Colonic mucosa (tissue), 4 donors: ENCODE data around the gene HSD17B12. TPM values are rescaled to one million over a fixed set of nuclear protein-coding genes. Genes with fewer than 3 reads are reported as not detected.

Experiments
- DNase-seq: peaks from one replicate; pipeline ENCODE4 v3.0.0-alpha.2; 2020
- H3K27ac ChIP-seq: fragments of 200-600 bp; one replicate; pipeline ENCODE4 v1.8.0; 2021
- H3K27me3 ChIP-seq: fragments of 200-600 bp; one replicate; pipeline ENCODE4 v1.8.0; 2021
- H3K36me3 ChIP-seq: fragments of 200-600 bp; one replicate; pipeline ENCODE4 v1.8.0; 2021
- H3K4me1 ChIP-seq: fragments of 200-600 bp; one replicate; pipeline ENCODE4 v1.8.0; 2021; ENCODE audit warnings: mild to moderate bottlenecking
- H3K4me3 ChIP-seq: fragments of 200-600 bp; one replicate; pipeline ENCODE4 v1.8.0; 2021
- H3K9ac ChIP-seq, 2 donors: one replicate each; pipeline ENCODE4 v1.7.0; 2013; ENCODE audit warnings: control low read depth in 2 of 2, low read depth in 2 of 2, low read length in 2 of 2
- H3K9me3 ChIP-seq: fragments of 200-600 bp; one replicate; pipeline ENCODE4 v1.8.0; 2021
- intact Hi-C: fragments of 100-400 bp; cut with DNase I; formaldehyde crosslinking; loops from one replicate; pipeline ENCODE4 v1.14.1; 2022
- total RNA-seq, 2 donors: library from RNA; stranded (reverse); fragmentation: NEBNext Ultra II Directional in 1 of 2; extraction: Animal tissue kit (Norgen Biotek cat#: 25700) in 1 of 2; gene quantifications; one replicate each; pipeline ENCODE4 v1.2.1, GENCODE V29; 2021
- TF ChIP-seq, protein P1 (sequence below): fragments of 200-600 bp; IDR thresholded peaks from one replicate; pipeline ENCODE4 v1.8.0; 2022; ENCODE audit warnings: antibody characterized with exemption, mild to moderate bottlenecking
- donor health status: healthy.
- donor health status: DM: no; HTN: no; CAD: no.
- donor health status: DM: no; HTN: no; CAD: no.

The HSD17B12 gene
- total RNA-seq, 2 donors from 2014 or later = 132 to 159 TPM

- H3K27ac ChIP-seq = no peak overlapping the region
- H3K36me3 ChIP-seq = no peaks in the 10 kb centered on the region
- no peaks in the 10 kb centered on the region for H3K4me1 ChIP-seq
- no peak overlapping the region for H3K4me3 ChIP-seq
- no peak overlapping the region for H3K9ac ChIP-seq
- no peaks in the 10 kb centered on the region for H3K27me3 ChIP-seq
- intact Hi-C loops = no loop called here
- TF ChIP-seq, protein P1, sequence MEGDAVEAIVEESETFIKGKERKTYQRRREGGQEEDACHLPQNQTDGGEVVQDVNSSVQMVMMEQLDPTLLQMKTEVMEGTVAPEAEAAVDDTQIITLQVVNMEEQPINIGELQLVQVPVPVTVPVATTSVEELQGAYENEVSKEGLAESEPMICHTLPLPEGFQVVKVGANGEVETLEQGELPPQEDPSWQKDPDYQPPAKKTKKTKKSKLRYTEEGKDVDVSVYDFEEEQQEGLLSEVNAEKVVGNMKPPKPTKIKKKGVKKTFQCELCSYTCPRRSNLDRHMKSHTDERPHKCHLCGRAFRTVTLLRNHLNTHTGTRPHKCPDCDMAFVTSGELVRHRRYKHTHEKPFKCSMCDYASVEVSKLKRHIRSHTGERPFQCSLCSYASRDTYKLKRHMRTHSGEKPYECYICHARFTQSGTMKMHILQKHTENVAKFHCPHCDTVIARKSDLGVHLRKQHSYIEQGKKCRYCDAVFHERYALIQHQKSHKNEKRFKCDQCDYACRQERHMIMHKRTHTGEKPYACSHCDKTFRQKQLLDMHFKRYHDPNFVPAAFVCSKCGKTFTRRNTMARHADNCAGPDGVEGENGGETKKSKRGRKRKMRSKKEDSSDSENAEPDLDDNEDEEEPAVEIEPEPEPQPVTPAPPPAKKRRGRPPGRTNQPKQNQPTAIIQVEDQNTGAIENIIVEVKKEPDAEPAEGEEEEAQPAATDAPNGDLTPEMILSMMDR = no peak
- DNase-seq = no peak
- no peaks in the 10 kb centered on the region for H3K9me3 ChIP-seq
Observed at GRCh38 chr11:43735961-43736360, 55.4 kb downstream of the HSD17B12 start.

DNA sequence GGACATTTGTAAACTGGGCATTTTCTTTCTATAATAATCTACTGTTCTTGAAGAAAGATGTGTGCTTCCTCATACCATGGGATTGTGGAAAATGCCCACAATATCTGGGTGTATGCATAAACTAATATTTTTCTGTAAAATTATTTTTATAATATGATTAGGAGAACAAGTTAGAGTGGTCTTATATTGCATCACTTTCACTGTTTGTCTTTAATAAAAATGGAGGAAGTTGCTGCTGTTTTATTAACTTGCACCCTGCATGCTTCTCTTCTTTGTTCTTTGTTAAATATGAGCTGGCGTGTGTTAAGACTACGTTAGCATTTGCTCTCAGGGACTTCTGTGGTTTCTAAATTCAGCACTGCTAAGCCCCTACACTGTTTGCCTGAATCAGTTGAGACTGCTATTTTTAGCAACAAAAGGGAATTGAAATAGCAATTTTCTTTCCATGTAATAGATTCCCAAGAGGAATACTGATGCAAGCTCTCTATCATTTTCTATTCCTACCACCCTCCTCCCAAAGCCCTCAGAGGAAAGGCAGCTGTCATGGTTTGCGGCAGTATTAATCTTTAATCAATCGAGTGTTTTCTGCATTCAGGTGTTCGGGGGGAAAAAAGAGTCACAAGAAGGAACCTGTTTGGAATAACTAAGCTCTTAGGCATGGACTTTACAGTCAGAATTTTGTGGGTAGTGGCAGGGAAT, 56.1 kb downstream of the HSD17B12 start:
- intact Hi-C loops = no loop called here
- no peak overlapping the region for H3K4me3 ChIP-seq
- no peaks in the 10 kb centered on the region for H3K4me1 ChIP-seq
- H3K9me3 ChIP-seq = no peaks in the 10 kb centered on the region
- TF ChIP-seq, protein P1 = no peak
- no peak for DNase-seq
- H3K9ac ChIP-seq = no peak overlapping the region
- no peaks in the 10 kb centered on the region for H3K27me3 ChIP-seq
- no peak overlapping the region for H3K27ac ChIP-seq
- H3K36me3 ChIP-seq = no peaks in the 10 kb centered on the region

DNA sequence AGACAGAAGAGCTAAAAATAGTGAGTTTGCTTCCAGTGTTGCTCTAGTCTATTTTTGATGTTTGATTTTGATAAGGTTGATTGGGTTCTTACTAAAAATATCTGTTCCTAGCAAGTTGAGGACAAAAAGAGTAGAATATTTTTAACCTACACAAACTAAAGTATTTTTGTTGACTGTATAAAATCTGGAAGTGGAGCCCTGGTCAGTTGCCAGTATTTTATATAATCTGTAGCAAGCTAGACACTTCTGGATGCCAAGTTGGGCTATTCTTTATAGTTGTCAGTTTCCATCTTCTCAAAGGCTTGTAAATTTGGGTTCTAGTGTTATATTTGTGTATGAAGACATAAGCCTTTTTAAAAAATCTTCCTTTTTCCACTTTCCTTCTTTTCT, 56.7 kb downstream of the HSD17B12 start:
- no peaks in the 10 kb centered on the region for H3K27me3 ChIP-seq
- H3K9ac ChIP-seq = no peak overlapping the region
- no peak overlapping the region for H3K4me3 ChIP-seq
- intact Hi-C loops = no loop called here
- no peak for DNase-seq
- no peak overlapping the region for H3K27ac ChIP-seq
- no peaks in the 10 kb centered on the region for H3K9me3 ChIP-seq
- no peaks in the 10 kb centered on the region for H3K4me1 ChIP-seq
- no peaks in the 10 kb centered on the region for H3K36me3 ChIP-seq
- TF ChIP-seq, protein P1 = no peak

- H3K4me3 ChIP-seq = no peak overlapping the region
- DNase-seq = no peak
- TF ChIP-seq, protein P1 = no peak
- intact Hi-C loops = no loop called here
- H3K9ac ChIP-seq = no peak overlapping the region
- H3K27me3 ChIP-seq = no peaks in the 10 kb centered on the region
- no peaks in the 10 kb centered on the region for H3K9me3 ChIP-seq
- H3K27ac ChIP-seq = no peak overlapping the region
- no peaks in the 10 kb centered on the region for H3K36me3 ChIP-seq
- H3K4me1 ChIP-seq = no peaks in the 10 kb centered on the region
Observed at GRCh38 chr11:43738600-43739409, 58.3 kb downstream of the HSD17B12 start.

DNA sequence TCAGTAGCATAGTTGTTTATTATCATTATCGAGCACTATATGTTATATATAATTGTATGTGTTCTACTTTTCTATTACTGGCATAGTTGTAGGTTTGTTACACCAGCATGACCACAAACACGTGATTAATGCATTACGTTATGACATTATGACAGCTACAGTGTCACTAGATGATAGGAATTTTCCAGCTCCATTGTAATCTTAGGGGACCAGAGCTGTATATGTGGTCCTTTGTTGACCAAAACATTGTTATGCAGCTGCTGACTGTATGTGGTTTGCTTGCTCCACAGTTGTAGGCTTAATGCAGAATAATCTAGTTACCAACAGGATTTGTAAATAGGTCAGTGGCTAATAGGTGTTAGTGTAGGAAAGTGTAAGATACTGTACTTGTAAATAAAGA, 66.1 kb downstream of the HSD17B12 start:
- DNase-seq = no peak
- Histone ChIP-seq H3K4me3 (no peak overlapping the region), H3K9ac (no peak overlapping the region), H3K27me3 (no peaks in the 10 kb centered on the region), H3K27ac (no peak overlapping the region), H3K9me3 (no peaks in the 10 kb centered on the region), H3K36me3 (no peaks in the 10 kb centered on the region), H3K4me1 (no peaks in the 10 kb centered on the region)
- TF ChIP-seq, protein P1 = no peak
- intact Hi-C loops = no loop called here
